Ishikawa (cell line): ENCODE measurements around the gene VWA1.

Experiments used
- CEBPB ChIP-seq: IDR thresholded peaks from 2 replicates; pipeline ENCODE4 v1.6.1; 2012
- CREB1 ChIP-seq: IDR thresholded peaks from 2 replicates; pipeline ENCODE4 v1.6.1; 2012; ENCODE audit warnings: low read depth
- EGR1 ChIP-seq: IDR thresholded peaks from 2 replicates; pipeline ENCODE4 v1.6.1; 2012
- EP300 ChIP-seq: IDR thresholded peaks from 2 replicates; pipeline ENCODE4 v1.6.1; 2012; ENCODE audit warnings: borderline replicate concordance
- FOXM1 ChIP-seq: IDR thresholded peaks from 2 replicates; pipeline ENCODE4 v1.6.1; 2012; ENCODE audit warnings: low read depth, borderline replicate concordance
- NFIC ChIP-seq: IDR thresholded peaks from 2 replicates; pipeline ENCODE4 v1.6.1; 2012
- RAD21 ChIP-seq: IDR thresholded peaks from 2 replicates; pipeline ENCODE4 v1.6.1; 2012; ENCODE audit warnings: low read depth
- REST ChIP-seq: IDR thresholded peaks from 2 replicates; pipeline ENCODE4 v1.6.1; 2012; ENCODE audit warnings: low read depth, mild to moderate bottlenecking
- TAF1 ChIP-seq: IDR thresholded peaks from 2 replicates; pipeline ENCODE4 v1.6.1; 2012; ENCODE audit warnings: low read depth, mild to moderate bottlenecking
- TCF12 ChIP-seq: IDR thresholded peaks from 2 replicates; pipeline ENCODE4 v1.6.1; 2012; ENCODE audit warnings: low read depth
- TEAD4 ChIP-seq: IDR thresholded peaks from 2 replicates; pipeline ENCODE4 v1.6.1; 2012
- YY1 ChIP-seq: IDR thresholded peaks from 2 replicates; pipeline ENCODE4 v1.6.1; 2012; ENCODE audit warnings: low read depth
- ZBTB7A ChIP-seq: IDR thresholded peaks from 2 replicates; pipeline ENCODE4 v1.6.1; 2012; ENCODE audit warnings: low read depth
- TF ChIP-seq, protein P1 (sequence below): IDR thresholded peaks from 2 replicates; pipeline ENCODE4 v1.6.1; 2012
- TF ChIP-seq, protein P2 (sequence below): IDR thresholded peaks from 2 replicates; pipeline ENCODE4 v1.6.1; 2012

VWA1 gene

GRCh38 chr1:1400576-1401456 is 34.7 kb upstream of the VWA1 start:
- TF ChIP-seq CREB1 (no peak), YY1 (no peak), EGR1 (no peak), TCF12 (no peak), CEBPB (no peak), FOXM1 (no peak), EP300 (no peak), RAD21 (no peak), TAF1 (no peak), ZBTB7A (no peak), NFIC (no peak), REST (no peak), TEAD4 (no peak)
- TF ChIP-seq, protein P1, sequence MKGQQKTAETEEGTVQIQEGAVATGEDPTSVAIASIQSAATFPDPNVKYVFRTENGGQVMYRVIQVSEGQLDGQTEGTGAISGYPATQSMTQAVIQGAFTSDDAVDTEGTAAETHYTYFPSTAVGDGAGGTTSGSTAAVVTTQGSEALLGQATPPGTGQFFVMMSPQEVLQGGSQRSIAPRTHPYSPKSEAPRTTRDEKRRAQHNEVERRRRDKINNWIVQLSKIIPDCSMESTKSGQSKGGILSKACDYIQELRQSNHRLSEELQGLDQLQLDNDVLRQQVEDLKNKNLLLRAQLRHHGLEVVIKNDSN, result no peak
- TF ChIP-seq, protein P2, sequence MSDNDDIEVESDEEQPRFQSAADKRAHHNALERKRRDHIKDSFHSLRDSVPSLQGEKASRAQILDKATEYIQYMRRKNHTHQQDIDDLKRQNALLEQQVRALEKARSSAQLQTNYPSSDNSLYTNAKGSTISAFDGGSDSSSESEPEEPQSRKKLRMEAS, result no peak

- TF ChIP-seq CREB1 (no peak), ZBTB7A (no peak), REST (no peak), TEAD4 (no peak), TAF1 (no peak), RAD21 (no peak), NFIC (no peak), FOXM1 (no peak), EP300 (no peak), TCF12 (no peak), EGR1 (no peak), YY1 (no peak), CEBPB (no peak)
- TF ChIP-seq, protein P2, result no peak
- TF ChIP-seq, protein P1, result no peak
Observed at GRCh38 chr1:1401457-1402010, 34.0 kb upstream of the VWA1 start.

DNA sequence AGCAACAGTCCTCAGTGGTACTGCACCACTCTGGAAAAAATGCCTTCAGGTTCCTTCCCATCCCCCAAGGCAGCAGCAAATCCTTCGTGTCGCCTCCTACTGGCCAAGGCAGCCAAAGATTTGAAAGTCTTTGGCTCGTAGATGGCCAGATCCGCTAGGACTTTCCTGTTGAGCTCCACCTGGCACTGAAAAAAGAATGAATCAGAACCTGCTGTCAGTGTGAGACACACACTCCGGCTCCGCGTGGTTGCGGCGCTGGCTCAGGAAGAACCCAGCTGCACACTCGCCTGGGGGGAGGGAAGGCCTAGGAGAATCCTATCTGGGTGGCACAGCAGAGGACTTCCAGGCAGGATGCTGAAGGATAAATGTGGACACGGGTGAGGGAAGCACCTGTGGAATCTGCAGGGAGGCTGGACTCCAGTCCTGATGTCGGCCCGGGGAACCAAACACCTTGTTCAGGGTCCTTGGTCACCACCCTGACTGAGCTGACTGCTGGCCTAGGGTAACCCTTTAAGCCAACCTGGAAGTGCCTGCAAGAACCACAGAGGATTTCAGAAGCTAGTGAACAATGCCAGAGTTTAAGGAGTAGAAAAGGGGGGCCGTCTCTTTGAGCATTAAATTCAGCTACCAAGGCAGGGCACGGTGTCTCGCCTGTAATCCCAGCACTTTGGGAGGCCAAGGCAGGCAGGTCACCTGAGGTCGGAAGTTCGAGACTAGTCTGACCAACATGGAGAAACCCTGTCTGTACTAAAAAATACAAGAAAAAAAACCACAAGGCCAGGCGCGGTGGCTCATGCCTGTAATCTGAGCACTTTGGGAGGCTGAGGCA is 33.2 kb upstream of the VWA1 start:
- TF ChIP-seq RAD21 (peak; percentile 16; the same call in 1 of the 2 replicates), TEAD4 (no peak)

DNA sequence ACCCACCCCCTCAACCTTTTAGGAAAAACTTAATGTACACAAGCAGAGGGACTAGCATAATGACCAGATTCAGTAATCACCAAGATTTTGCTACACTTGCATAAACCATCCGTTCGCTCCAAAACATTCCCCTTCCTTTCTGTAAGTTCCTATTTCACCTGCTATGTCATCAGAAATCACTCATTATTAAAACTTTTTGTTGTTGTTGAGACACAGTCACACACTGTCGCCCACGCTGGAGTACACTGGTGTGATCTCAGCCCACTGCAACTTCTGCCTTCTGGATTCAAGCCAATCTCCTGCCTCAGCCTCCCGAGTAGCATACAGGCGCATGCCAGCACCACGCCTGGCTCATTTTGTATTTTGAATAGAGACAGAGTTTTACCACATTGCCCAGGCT is 31.8 kb upstream of the VWA1 start:
- TF ChIP-seq CEBPB, result no peak
- TF ChIP-seq, protein P1, result no peak
- no peak for TF ChIP-seq TAF1
- no peak for TF ChIP-seq ZBTB7A
- TF ChIP-seq TEAD4, result no peak
- no peak for TF ChIP-seq REST
- no peak for TF ChIP-seq TCF12
- no peak for TF ChIP-seq NFIC
- no peak for TF ChIP-seq YY1
